Measurements from ENCODE around the gene MCRIP1. TPM values are rescaled to one million over a fixed set of nuclear protein-coding genes. Genes with fewer than 3 reads are reported as not detected.

The MCRIP1 gene
- total RNA-seq, 2 donors from 2014 or later = 83.6 to 150 TPM

DNA sequence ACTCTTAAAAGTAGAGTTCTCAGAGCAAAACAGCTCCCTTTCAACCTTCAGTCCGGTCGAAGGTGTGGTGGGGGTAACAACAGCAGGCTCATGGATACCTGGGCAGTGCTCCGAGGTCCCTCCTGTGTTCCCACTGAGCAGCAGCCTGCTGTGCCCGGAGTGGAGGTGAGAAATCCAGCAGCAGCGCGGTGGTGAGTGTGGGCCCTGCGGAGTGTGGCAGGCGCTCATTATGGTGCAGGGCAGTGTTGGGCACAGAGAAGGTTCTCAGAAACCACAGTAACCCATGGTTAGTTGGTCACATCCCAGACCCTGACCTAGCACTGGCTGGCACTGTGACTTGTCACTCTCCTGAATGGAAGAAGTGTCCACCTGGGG lies 32.3 kb upstream of the MCRIP1 start:
- DNase-seq (ENCODE audit: low spot score) = no peak
- Histone ChIP-seq H3K4me1 (replicated peaks) (peaks cover 20% of the 10 kb centered on the region), H3K4me3 (no peak overlapping the region), H3K27me3 (replicated peaks; ENCODE audit: insufficient read depth) (no peaks in the 10 kb centered on the region), H3K27ac (no peak overlapping the region), H3K9me3 (no peaks in the 10 kb centered on the region), H3K36me3 (peaks cover 0 to 10% of the 10 kb centered on the region in 2 donors)
- 91% methylated on average over 8 of the region's 8 CpGs for WGBS
- intact Hi-C loops (cut with DNase I) = no loop called here
- TF ChIP-seq, protein P1, sequence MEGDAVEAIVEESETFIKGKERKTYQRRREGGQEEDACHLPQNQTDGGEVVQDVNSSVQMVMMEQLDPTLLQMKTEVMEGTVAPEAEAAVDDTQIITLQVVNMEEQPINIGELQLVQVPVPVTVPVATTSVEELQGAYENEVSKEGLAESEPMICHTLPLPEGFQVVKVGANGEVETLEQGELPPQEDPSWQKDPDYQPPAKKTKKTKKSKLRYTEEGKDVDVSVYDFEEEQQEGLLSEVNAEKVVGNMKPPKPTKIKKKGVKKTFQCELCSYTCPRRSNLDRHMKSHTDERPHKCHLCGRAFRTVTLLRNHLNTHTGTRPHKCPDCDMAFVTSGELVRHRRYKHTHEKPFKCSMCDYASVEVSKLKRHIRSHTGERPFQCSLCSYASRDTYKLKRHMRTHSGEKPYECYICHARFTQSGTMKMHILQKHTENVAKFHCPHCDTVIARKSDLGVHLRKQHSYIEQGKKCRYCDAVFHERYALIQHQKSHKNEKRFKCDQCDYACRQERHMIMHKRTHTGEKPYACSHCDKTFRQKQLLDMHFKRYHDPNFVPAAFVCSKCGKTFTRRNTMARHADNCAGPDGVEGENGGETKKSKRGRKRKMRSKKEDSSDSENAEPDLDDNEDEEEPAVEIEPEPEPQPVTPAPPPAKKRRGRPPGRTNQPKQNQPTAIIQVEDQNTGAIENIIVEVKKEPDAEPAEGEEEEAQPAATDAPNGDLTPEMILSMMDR (IDR thresholded peaks at IDR 0.05) = no peak
- TF ChIP-seq POLR2A (IDR thresholded peaks at IDR 0.05) = no peak
- no peak for TF ChIP-seq POLR2AphosphoS5 (IDR thresholded peaks at IDR 0.05)

DNA sequence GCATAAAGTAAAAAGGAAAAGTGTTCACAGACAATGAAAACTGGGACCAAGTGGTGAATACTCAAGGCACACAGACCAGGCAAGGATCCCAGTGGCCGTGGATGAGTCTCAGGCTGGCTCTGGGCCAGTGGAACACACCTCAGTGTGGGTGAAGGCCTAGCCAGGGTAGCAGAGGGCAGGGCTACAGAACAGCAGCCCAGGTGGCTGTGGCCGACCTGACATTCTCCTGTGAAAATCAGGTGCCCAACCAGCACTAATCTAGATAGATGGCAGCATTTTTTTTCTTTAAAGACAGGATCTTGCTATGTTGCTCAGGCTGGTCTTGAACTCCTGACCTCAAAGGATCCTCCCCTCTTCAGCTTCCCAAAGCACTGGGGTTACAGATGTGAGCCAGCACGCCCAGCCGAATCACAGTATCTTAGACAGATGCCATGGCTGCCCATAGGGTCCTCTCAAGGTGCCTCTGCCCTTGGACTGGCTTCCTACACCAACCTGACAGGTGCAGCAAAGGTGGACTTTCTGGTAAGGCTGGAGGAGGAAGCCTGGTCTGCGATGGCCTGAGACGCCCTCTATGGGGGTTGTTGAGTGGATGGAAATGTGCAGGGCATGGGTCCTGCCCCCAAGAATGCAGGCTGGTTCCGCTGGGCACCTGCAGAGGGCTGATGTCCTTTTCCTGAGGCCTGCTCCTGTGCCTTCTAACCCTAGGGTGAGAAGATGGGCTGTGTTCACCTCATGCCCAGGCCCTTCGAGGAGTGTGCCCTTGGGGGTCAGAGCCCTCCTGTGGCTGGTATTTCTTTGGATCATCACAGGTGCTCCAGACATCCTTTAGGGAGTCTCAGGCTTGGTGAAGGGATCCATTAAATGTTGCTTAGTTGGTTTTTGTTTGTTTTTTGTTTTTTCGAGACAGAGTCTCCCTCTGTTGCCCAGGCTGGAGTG lies 31.0 kb upstream of the MCRIP1 start:
- no peak overlapping the region for H3K4me3 ChIP-seq
- 74% methylated on average over 9 of the region's 9 CpGs for WGBS
- H3K27ac ChIP-seq = no peak overlapping the region
- peaks cover 0 to 9% of the 10 kb centered on the region in 2 donors for H3K36me3 ChIP-seq
- H3K27me3 ChIP-seq (replicated peaks; ENCODE audit: insufficient read depth) = no peaks in the 10 kb centered on the region
- intact Hi-C loops (cut with DNase I) = no loop called here
- DNase-seq (ENCODE audit: low spot score) = no peak
- H3K4me1 ChIP-seq (replicated peaks) = peaks cover 14% of the 10 kb centered on the region
- H3K9me3 ChIP-seq = no peaks in the 10 kb centered on the region
- TF ChIP-seq, protein P1 (IDR thresholded peaks at IDR 0.05) = no peak

DNA sequence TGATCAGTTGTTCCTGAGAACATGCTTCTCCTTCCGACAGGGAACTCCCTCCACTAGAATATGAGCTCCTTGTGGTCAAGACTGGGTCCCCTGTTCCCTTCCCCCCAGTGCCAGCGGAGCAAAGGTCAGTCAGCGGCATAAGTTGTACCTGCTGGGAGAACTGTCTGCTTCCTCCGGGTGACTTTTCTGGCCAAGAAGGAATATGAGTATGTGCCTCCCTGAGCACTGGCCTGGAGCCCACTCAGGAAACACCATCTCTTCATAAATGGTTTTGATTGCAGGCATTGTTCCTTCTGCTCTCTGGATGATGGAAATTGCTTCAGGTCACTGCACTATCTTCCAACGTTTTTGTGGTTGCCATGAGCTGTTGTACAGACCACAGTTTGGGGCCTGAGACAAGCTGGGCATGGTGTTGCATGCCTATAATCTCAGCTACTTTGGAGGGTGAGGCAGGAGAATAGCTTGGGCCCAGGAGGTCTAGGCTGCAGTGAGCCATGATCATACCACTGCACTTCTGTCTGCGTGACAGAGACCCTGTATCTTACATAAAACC lies 30.1 kb upstream of the MCRIP1 start:
- no peaks in the 10 kb centered on the region for H3K27me3 ChIP-seq (replicated peaks; ENCODE audit: insufficient read depth)
- intact Hi-C loops (cut with DNase I) = no loop called here
- no peak for DNase-seq (ENCODE audit: low spot score)
- TF ChIP-seq, protein P1 (IDR thresholded peaks at IDR 0.05) = no peak
- TF ChIP-seq POLR2A (IDR thresholded peaks at IDR 0.05) = no peak
- TF ChIP-seq POLR2AphosphoS5 (IDR thresholded peaks at IDR 0.05) = no peak
- H3K4me3 ChIP-seq = no peak overlapping the region
- no peaks in the 10 kb centered on the region for H3K36me3 ChIP-seq
- peaks cover 16% of the 10 kb centered on the region for H3K4me1 ChIP-seq (replicated peaks)
- H3K9me3 ChIP-seq = no peaks in the 10 kb centered on the region
- WGBS = 78% methylated on average over 6 of the region's 6 CpGs
- H3K27ac ChIP-seq = no peak overlapping the region

DNA sequence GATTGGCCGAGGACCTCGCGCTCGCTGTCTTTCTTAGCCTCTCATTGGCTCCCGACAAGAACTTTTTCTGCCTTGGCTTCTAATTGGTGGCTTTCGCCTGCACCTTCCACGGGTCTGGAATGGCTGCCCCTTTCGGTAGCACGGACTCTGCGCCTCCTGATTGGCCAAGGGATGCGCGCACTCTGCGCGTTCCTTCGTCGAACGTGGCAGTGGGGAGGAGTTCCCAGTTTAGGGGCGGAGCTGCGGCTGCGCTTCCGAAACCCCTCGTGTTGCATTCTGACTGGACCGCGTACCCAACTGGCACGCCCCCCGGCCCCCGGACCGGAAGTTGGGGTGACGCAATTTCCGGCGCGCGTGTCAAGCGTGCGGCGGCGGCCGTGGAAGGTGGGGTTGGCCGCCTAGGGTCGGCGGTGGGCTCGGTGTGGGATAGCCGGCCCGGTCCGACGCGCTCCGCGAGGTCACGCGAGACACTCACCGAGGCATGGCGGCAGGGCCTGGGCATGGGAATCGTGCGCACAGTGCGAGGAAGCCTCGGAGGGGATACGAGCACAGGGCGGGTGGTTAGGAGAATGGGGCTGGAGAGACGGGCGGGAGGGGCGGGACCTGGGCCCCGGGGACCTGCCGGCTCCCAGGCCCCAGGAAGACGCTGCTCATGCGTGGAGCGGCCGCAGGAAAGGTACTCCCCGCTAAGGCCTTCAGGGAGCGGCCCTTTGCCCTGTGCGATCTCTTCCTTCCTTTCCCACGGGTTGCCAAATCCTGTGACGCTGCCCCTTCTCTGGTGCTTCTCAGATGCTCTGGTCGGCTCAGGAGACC lies 27.9 kb upstream of the MCRIP1 start:
- no peaks in the 10 kb centered on the region for H3K9me3 ChIP-seq
- intact Hi-C loops (cut with DNase I) = loop anchor here (1.0 kb wide), 1 partner anchor 10 kb away; the partner anchor contains the start of gene ARHGDIA
- TF ChIP-seq POLR2A (IDR thresholded peaks at IDR 0.05) (peak; percentile 96), POLR2AphosphoS5 (IDR thresholded peaks at IDR 0.05) (peak; percentile 99)
- TF ChIP-seq, protein P1 (IDR thresholded peaks at IDR 0.05) = peak in 2 of 4 experiments; percentile 22 to 54
- peak overlapping the region; percentile 91 for H3K27ac ChIP-seq
- DNase-seq (ENCODE audit: low spot score) = peak; percentile 100
- no peaks in the 10 kb centered on the region for H3K27me3 ChIP-seq (replicated peaks; ENCODE audit: insufficient read depth)
- under 1% methylated on average over 74 of the region's 74 CpGs for WGBS
- no peaks in the 10 kb centered on the region for H3K36me3 ChIP-seq
- peak overlapping the region; percentile 62 to 76 for H3K4me3 ChIP-seq
- peaks cover 16% of the 10 kb centered on the region for H3K4me1 ChIP-seq (replicated peaks)
